Left colon (tissue), 2 donors: Measurements from ENCODE around the gene MGAT4A. TPM values are rescaled to one million over a fixed set of nuclear protein-coding genes. Genes with fewer than 3 reads are reported as not detected.

Experiments used
- ATAC-seq: fragments of 200-7000 bp; cut with Tn5 transposase; one replicate; pipeline ENCODE4 v1.9.1; 2020; ENCODE audit warnings: mild to moderate bottlenecking, moderate library complexity
- DNase-seq, 2 donors: peaks; one replicate each; pipeline ENCODE4 v3.0.0-alpha.2; 2020
- intact Hi-C, 2 donors: fragments of 100-400 bp; cut with DNase I in 1 of 2; cut with micrococcal nuclease in 1 of 2; formaldehyde crosslinking; loops; one replicate each; pipeline versions ENCODE4 v1.11.2 to v1.14.0; 2022; cut with DNase I, micrococcal nuclease
- total RNA-seq, 2 donors: library from RNA; stranded (reverse); fragmentation: NEBNext Ultra II Directional; extraction: Animal tissue kit (Norgen Biotek cat#: 25700); gene quantifications; one replicate each; pipeline ENCODE4 v1.2.1, GENCODE V29; 2021
- donor health status: DM: no; HTN: no; CAD: no.
- donor health status: DM: yes; HTN: yes; CAD: no.

The MGAT4A gene
- total RNA-seq, 2 donors from 2014 or later = 115 to 154 TPM

- intact Hi-C loops = no loop called here
- ATAC-seq = no peak
- DNase-seq = no peak
These were observed 87.3 kb downstream of the MGAT4A start for GRCh38 chr2:98643496-98644100.

- ATAC-seq = no peak
- DNase-seq = no peak
These were observed 93.4 kb downstream of the MGAT4A start for GRCh38 chr2:98637401-98638147.

GRCh38 chr2:98634406-98635092 lies 96.4 kb downstream of the MGAT4A start:
- DNase-seq (no peak), ATAC-seq (peak; percentile 47)
- intact Hi-C loops = no loop called here

More at GRCh38 chr2:98637401-98638147, 93.4 kb downstream of the MGAT4A start:
- intact Hi-C loops = no loop called here

- DNase-seq (no peak), ATAC-seq (no peak)
- intact Hi-C loops = no loop called here
These were observed 98.6 kb downstream of the MGAT4A start for GRCh38 chr2:98632351-98632750.

- ATAC-seq = peak; percentile 13
- intact Hi-C loops = no loop called here
These were observed 107.3 kb downstream of the MGAT4A start for GRCh38 chr2:98623657-98624056.

GRCh38 chr2:98617149-98617548 lies 113.8 kb downstream of the MGAT4A start:
- DNase-seq = no peak
- intact Hi-C loops = no loop called here
- peak; percentile 10 for ATAC-seq

More at GRCh38 chr2:98623657-98624056, 107.3 kb downstream of the MGAT4A start:
- no peak for DNase-seq

- intact Hi-C loops = no loop called here
- DNase-seq (no peak), ATAC-seq (peak; percentile 12)
These were observed 115.5 kb downstream of the MGAT4A start for GRCh38 chr2:98615481-98615880.

- ATAC-seq = no peak
- intact Hi-C loops = no loop called here
- no peak for DNase-seq
These were observed 116.8 kb downstream of the MGAT4A start for GRCh38 chr2:98614024-98614739.

GRCh38 chr2:98608962-98609604 lies 121.8 kb downstream of the MGAT4A start:
- peak in 1 of 2 donors; percentile 47 for DNase-seq
- intact Hi-C loops = no loop called here
- ATAC-seq = peak; percentile 62

- ATAC-seq (peak; percentile 94), DNase-seq (peak; percentile 87 to 93)
- intact Hi-C loops = no loop called here
These were observed 122.6 kb downstream of the MGAT4A start, which contains the start of the genes COA5 and UNC50 for GRCh38 chr2:98608116-98608961. COA5 (minus strand) TSS chr2:98608512; CDS start chr2:98608405, 107 bp downstream. UNC50 (plus strand) TSS chr2:98608589; CDS start chr2:98609760, 1,171 bp downstream.

GRCh38 chr2:98607741-98608115 lies 123.2 kb downstream of the MGAT4A start:
- peak; percentile 26 for ATAC-seq
- no peak for DNase-seq
- intact Hi-C loops = no loop called here

- ATAC-seq = no peak
- DNase-seq = no peak
- intact Hi-C loops = no loop called here
These were observed 123.8 kb downstream of the MGAT4A start for GRCh38 chr2:98607104-98607503.

- DNase-seq (no peak), ATAC-seq (no peak)
These were observed 124.5 kb downstream of the MGAT4A start for GRCh38 chr2:98606431-98606830.

GRCh38 chr2:98605076-98605475 lies 125.9 kb downstream of the MGAT4A start:
- DNase-seq (no peak), ATAC-seq (no peak)
- intact Hi-C loops = no loop called here

More at GRCh38 chr2:98606431-98606830, 124.5 kb downstream of the MGAT4A start:
- intact Hi-C loops = no loop called here

GRCh38 chr2:98604547-98604946 lies 126.4 kb downstream of the MGAT4A start:
- intact Hi-C loops = no loop called here
- ATAC-seq (no peak), DNase-seq (no peak)

GRCh38 chr2:98601532-98602132 lies 129.3 kb downstream of the MGAT4A start:
- DNase-seq (no peak), ATAC-seq (peak; percentile 89)
- intact Hi-C loops = no loop called here

- ATAC-seq (no peak), DNase-seq (no peak)
- intact Hi-C loops = no loop called here
These were observed 132.0 kb downstream of the MGAT4A start for GRCh38 chr2:98598781-98599428.
